T-helper 2 cell treated with Interferon-gamma antibody and Interleukin-4, amounts not matched to agents 5 μg/mL and 100 μg/mL, for 36 hours (primary cell): Measurements from ENCODE around the gene B4GALNT4.
"Not testable (repeated sequence)": the region's sequence is repeated elsewhere in the genome, so short reads cannot be mapped to it uniquely, and the experiment has no call there.

Experiments used
- DNase-seq: peaks from one replicate; pipeline ENCODE4 v3.0.0; 2021; ENCODE audit warnings: low spot score
- H3K27ac Mint-ChIP-seq: one replicate; pipeline ENCODE4 v1.8.0; 2021; ENCODE audit warnings: mild to moderate bottlenecking, mixed read lengths
- H3K27me3 Mint-ChIP-seq: one replicate; pipeline ENCODE4 v1.8.0; 2021; ENCODE audit warnings: low read depth, mixed read lengths
- H3K36me3 Mint-ChIP-seq: one replicate; pipeline ENCODE4 v1.8.0; 2021; ENCODE audit warnings: low read depth, mixed read lengths
- H3K4me1 Mint-ChIP-seq: one replicate; pipeline ENCODE4 v1.8.0; 2021; ENCODE audit warnings: low read depth, mixed read lengths
- H3K4me3 Mint-ChIP-seq: one replicate; pipeline ENCODE4 v1.8.0; 2022; ENCODE audit warnings: mild to moderate bottlenecking, moderate library complexity, mixed read lengths
- H3K9me3 Mint-ChIP-seq: one replicate; pipeline ENCODE4 v1.8.0; 2021; ENCODE audit warnings: mixed read lengths

The B4GALNT4 gene

DNA sequence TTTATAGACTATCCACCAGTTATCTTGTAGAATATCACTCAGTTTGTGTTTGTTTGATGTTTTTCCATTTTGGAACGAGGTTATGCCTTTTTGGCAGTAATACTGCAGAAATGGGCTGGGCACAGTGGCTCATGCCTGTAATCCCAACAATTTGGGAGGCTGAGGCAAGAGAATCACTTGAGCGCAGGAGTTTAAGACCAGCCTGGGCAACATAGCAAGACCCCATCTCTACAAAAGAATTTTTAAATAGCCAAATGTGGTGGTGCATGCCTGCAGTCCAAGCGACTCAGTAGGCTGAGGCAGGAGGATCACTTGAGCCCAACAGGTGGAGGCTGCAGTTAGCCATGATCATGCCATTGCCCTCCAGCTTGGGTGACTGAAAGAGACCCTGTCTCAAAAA is 22.8 kb upstream of the B4GALNT4 start:
- Mint-ChIP-seq H3K36me3 (no peaks in the 10 kb centered on the region), H3K27me3 (peaks cover 6% of the 10 kb centered on the region), H3K9me3 (no peaks in the 10 kb centered on the region), H3K27ac (no peak overlapping the region), H3K4me3 (no peak overlapping the region), H3K4me1 (peaks cover 20% of the 10 kb centered on the region)
- DNase-seq: no peak

DNA sequence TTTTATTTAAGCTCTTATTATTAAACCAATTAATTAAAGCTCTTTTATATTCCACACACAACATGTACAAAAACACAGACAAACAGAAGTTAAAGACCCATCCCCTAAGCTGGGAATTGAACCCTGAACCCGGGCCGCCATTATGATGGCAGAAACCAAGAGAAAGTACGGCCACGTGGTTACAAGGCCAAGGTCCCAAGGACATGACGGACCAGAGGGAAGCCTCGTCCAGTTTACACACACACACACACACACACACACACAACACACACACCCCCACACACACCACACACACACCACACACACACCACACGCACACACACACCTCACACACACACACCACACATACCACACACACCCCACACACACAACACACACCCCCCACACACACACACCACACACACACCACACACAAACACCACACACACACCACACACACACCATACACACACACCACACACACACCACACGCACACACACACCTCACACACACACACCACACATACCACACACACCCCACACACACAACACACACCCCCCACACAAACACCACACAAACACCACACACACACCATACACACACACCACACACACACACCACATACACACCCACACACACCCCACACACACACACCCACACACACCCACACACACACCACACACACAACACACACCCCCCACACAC is 19.9 kb upstream of the B4GALNT4 start:
- not testable (repeated sequence) for H3K9me3 Mint-ChIP-seq, DNase-seq, H3K27ac Mint-ChIP-seq, H3K36me3 Mint-ChIP-seq, H3K4me3 Mint-ChIP-seq, H3K27me3 Mint-ChIP-seq
- peaks cover 23% of the 10 kb centered on the region for H3K4me1 Mint-ChIP-seq

DNA sequence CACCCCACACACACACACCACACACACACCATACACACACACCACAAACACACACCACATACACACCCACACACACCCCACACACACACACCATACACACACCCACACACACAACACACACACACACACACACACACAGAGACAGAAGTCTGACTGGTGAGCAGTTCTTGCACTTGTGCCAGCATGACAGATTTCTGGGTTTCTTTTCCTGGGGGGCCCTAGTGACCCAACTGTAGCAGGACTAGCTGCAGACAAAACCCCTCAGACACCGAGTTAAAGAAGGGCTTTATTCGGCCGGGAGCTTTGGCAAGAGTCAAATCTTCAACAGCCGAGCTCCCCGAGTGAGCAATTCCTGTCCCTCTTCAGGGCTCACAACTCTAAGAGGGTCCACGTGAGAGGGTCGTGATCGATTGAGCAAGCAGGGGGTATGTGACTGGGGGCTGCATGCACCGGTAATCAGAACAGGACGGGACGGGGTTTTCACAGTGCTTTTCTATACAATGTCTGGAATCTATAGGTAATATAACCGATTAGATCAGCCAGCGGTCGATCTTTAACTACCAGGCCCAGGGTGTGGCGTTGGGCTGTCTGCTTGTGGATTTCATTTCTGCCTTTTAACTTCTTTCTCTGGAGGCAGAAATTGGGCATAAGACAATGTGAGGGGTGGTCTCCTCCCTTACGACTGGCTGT is 19.1 kb upstream of the B4GALNT4 start:
- not testable (repeated sequence) for H3K4me3 Mint-ChIP-seq, DNase-seq, H3K9me3 Mint-ChIP-seq, H3K27me3 Mint-ChIP-seq, H3K27ac Mint-ChIP-seq, H3K36me3 Mint-ChIP-seq
- H3K4me1 Mint-ChIP-seq: peaks cover 26% of the 10 kb centered on the region

- Mint-ChIP-seq H3K4me1 (peaks cover 26% of the 10 kb centered on the region), H3K9me3 (no peaks in the 10 kb centered on the region), H3K4me3 (no peak overlapping the region), H3K27me3 (peaks cover 4% of the 10 kb centered on the region), H3K36me3 (no peaks in the 10 kb centered on the region), H3K27ac (peak overlapping the region; percentile 46)
- no peak for DNase-seq
These were observed 18.5 kb upstream of the B4GALNT4 start for GRCh38 chr11:350723-351255.

GRCh38 chr11:351411-351810 is 17.9 kb upstream of the B4GALNT4 start:
- Mint-ChIP-seq H3K36me3 (no peaks in the 10 kb centered on the region), H3K9me3 (no peaks in the 10 kb centered on the region), H3K4me3 (no peak overlapping the region), H3K4me1 (peaks cover 26% of the 10 kb centered on the region), H3K27me3 (peaks cover 1% of the 10 kb centered on the region), H3K27ac (no peak overlapping the region)
- no peak for DNase-seq

GRCh38 chr11:352456-353031 is 16.8 kb upstream of the B4GALNT4 start:
- H3K27me3 Mint-ChIP-seq: no peaks in the 10 kb centered on the region
- H3K4me1 Mint-ChIP-seq: peaks cover 26% of the 10 kb centered on the region
- H3K4me3 Mint-ChIP-seq: no peak overlapping the region
- H3K36me3 Mint-ChIP-seq: no peaks in the 10 kb centered on the region
- H3K27ac Mint-ChIP-seq: peak overlapping the region; percentile 41
- H3K9me3 Mint-ChIP-seq: no peaks in the 10 kb centered on the region
- DNase-seq: no peak

DNA sequence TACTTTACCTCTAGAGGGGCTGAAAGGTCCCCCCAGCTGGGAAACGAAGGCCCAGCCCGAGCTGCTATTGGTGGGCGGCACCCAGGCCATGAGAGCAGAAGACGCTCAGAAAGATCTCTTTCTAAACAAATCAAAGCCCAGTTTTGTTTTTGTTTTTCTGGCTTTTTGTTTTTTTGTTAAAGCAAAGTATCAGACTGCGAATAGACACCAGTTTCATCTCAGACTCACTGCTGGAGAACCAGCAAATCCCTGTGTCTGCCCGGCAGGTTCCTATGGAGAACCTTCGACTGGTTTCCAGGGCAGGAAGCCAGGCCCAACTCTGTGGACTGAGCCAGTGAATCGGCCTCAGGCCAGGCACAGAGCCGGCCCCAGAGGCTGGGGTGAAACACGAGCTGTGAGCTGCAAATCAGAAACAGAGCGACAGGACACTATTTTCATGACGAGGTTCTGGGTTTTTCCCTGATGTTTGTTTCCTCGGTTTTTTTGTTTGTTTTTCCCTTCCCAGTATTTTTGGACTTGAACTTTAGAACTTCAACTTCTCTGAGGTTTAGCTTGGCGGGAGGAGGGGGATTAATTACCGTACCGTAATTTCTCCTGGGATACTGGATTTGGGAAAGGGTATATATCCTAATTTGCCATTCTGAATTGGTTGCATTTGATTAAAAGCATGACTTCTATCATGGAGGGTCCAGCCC is 16.0 kb upstream of the B4GALNT4 start:
- Mint-ChIP-seq H3K36me3 (no peaks in the 10 kb centered on the region), H3K27ac (peak overlapping the region; percentile 41), H3K9me3 (no peaks in the 10 kb centered on the region), H3K27me3 (no peaks in the 10 kb centered on the region), H3K4me1 (peaks cover 26% of the 10 kb centered on the region), H3K4me3 (no peak overlapping the region)
- DNase-seq: no peak

DNA sequence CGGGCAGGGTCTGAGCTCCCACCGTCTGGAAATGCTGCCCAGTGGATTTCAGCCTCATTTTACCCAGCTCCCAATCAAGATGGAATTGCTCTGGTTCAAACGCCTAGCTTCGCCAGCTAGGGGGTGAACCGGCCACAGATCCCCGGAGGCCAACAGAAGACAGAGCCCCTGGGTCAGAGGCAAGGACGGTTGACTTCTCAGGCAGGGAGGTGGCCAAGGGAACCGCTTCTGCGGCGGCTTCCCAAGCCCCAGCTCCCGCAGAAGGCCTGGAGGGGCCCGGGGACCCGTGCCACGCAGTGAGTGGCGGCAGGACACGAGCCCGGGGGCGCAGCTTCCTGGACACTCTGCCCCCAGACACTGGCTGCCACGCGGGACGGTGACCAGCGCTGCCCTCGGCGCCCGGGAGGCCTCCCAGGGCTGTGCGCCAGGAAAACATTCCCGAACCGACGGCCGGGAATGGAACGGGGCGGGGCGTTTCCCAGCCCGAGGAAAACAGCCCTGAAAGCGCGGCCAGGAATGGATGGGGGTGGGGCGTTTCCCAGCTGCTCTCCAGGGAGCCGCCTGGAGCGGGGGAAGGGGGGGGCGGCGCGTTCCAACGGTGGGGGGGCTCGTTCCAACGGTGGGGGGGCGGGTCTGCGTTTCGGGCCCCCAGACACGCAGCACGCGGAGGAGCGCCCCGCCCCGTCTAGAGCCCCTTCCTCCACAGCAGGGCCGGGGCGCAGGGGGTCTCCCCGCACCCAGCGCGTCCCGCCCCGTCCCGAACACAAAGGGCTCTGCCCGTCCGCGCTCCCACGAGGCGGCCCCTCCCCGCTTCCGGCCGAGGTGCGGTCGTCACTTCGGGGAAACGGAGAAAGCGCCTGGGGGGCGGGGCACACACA is 13.5 kb upstream of the B4GALNT4 start:
- no peaks in the 10 kb centered on the region for H3K9me3 Mint-ChIP-seq
- H3K4me3 Mint-ChIP-seq: peak overlapping the region; percentile 87
- no peaks in the 10 kb centered on the region for H3K36me3 Mint-ChIP-seq
- DNase-seq: peak; percentile 87
- H3K27me3 Mint-ChIP-seq: peaks cover 4% of the 10 kb centered on the region
- H3K4me1 Mint-ChIP-seq: peaks cover 24% of the 10 kb centered on the region
- H3K27ac Mint-ChIP-seq: peak overlapping the region; percentile 91

DNA sequence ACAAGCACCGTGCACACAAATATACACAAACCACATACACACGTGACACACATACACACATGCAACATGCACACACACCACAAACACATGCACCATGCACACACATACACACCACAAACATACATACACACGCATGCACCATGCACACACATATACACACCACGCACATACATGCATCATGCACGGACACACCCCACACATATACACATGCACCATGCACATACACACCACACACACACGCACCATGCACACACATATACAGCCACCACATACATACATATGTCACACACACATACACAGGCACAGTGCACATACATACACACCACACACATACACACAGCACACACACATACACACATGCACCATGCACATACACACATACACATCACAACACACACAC is 12.7 kb upstream of the B4GALNT4 start:
- DNase-seq: no peak
- peaks cover 22% of the 10 kb centered on the region for H3K4me1 Mint-ChIP-seq
- peaks cover 6% of the 10 kb centered on the region for H3K9me3 Mint-ChIP-seq
- no peak overlapping the region for H3K4me3 Mint-ChIP-seq
- no peak overlapping the region for H3K27ac Mint-ChIP-seq
- no peaks in the 10 kb centered on the region for H3K36me3 Mint-ChIP-seq
- peaks cover 4% of the 10 kb centered on the region for H3K27me3 Mint-ChIP-seq

DNA sequence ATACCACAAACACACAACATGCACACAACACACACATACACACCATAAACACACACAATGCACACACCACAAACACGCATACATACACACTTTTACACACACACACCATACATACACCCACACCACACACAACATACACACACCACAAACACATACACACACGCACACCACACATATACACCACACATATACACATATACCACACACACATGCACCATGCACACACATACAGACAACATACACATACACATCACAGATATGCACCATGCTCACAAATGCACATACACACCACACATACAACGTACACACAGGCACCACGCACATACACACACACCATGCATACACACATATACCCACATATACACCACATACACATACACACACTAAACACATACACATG is 11.7 kb upstream of the B4GALNT4 start:
- Mint-ChIP-seq H3K27ac (no peak overlapping the region), H3K4me1 (peaks cover 21% of the 10 kb centered on the region), H3K4me3 (no peak overlapping the region), H3K9me3 (peaks cover 6% of the 10 kb centered on the region), H3K27me3 (peaks cover 4% of the 10 kb centered on the region), H3K36me3 (no peaks in the 10 kb centered on the region)
- DNase-seq: no peak

DNA sequence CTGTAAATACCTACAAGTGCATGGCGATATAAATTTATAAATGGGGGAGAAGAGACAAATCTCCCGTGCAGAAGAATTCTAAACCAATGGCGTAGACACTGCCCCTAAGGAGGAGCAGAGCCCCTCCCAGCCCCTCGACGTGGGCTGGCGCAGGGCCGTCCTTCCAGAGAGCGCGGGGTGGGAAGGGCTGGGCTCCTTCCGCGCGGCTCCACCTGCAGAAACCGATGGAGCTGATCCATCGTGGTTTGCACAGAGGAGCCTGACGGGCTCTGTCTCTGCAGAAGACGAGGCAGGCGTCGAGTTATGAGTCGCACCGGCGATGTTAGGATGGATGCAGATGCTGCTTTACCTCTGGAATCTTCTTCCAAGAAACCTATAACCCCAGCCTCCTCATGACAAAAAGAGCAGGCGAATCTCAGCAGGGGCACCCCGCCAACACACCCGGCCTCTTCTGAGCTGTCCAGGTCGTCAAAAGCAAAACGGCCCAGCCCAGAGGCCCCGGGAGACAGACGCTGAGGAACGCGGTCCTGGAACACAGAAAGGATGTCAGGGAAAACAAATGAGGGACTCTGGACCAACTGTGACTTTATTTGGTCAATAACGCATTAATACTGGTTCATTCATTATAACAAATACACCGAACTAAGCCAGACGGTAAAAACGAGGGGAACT is 11.0 kb upstream of the B4GALNT4 start:
- H3K4me1 Mint-ChIP-seq: peaks cover 15% of the 10 kb centered on the region
- no peak overlapping the region for H3K27ac Mint-ChIP-seq
- H3K36me3 Mint-ChIP-seq: no peaks in the 10 kb centered on the region
- no peak overlapping the region for H3K4me3 Mint-ChIP-seq
- no peak for DNase-seq
- H3K27me3 Mint-ChIP-seq: peaks cover 4% of the 10 kb centered on the region
- peaks cover 6% of the 10 kb centered on the region for H3K9me3 Mint-ChIP-seq

GRCh38 chr11:359181-359714 is 10.1 kb upstream of the B4GALNT4 start:
- no peak for DNase-seq
- Mint-ChIP-seq H3K36me3 (no peaks in the 10 kb centered on the region), H3K9me3 (peaks cover 6% of the 10 kb centered on the region), H3K4me1 (peaks cover 7% of the 10 kb centered on the region), H3K27me3 (peaks cover 4% of the 10 kb centered on the region), H3K27ac (no peak overlapping the region), H3K4me3 (no peak overlapping the region)
